Gastrocnemius medialis (tissue), 4 donors: ENCODE data around the gene BMP7.

Source experiments
- POLR2A ChIP-seq, 2 donors: fragments of 450-650 bp; IDR thresholded peaks; one replicate each; pipeline ENCODE4 v1.6.1; 2017; ENCODE audit warnings: antibody characterized with exemption in 2 of 2, mild to moderate bottlenecking in 2 of 2, moderate library complexity in 2 of 2
- TF ChIP-seq, protein P1 (sequence below), 5 experiments: fragments of 450-650 bp in 3 of 5; fragments of 200-600 bp in 2 of 5; sonication (generic) in 2 of 5; IDR thresholded peaks in 4 of 5; conservative IDR thresholded peaks in 1 of 5; 1 replicate in 4 of 5; 2 replicates in 1 of 5; pipeline ENCODE4 v1.5.1; 2016 to 2019; ENCODE audit warnings: antibody characterized with exemption in 5 of 5, mild to moderate bottlenecking in 3 of 5, moderate library complexity in 3 of 5

DNA sequence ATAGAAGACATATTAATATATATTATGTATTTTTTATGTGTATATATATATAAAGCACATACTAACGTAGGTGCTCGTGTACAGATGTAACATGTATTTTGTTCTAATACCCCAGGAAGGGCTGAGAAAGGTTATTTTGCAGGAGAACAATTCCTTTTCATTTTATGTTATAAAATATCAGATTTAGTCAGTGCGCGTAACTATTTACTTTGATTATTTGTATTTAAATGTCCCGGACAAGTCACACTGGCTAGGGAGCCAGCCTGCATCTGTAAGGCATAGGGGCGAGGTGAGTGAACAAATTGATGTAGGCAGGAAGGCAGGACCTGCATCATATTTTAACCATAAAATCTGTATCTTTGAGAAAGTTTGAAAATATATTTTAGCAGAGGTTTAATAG is 74.1 kb downstream of the BMP7 start:
- TF ChIP-seq, protein P1, sequence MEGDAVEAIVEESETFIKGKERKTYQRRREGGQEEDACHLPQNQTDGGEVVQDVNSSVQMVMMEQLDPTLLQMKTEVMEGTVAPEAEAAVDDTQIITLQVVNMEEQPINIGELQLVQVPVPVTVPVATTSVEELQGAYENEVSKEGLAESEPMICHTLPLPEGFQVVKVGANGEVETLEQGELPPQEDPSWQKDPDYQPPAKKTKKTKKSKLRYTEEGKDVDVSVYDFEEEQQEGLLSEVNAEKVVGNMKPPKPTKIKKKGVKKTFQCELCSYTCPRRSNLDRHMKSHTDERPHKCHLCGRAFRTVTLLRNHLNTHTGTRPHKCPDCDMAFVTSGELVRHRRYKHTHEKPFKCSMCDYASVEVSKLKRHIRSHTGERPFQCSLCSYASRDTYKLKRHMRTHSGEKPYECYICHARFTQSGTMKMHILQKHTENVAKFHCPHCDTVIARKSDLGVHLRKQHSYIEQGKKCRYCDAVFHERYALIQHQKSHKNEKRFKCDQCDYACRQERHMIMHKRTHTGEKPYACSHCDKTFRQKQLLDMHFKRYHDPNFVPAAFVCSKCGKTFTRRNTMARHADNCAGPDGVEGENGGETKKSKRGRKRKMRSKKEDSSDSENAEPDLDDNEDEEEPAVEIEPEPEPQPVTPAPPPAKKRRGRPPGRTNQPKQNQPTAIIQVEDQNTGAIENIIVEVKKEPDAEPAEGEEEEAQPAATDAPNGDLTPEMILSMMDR (IDR thresholded peaks at IDR 0.05 in 4 of 5, conservative IDR thresholded peaks at IDR 0.05 in 1 of 5): no peak
- TF ChIP-seq POLR2A (IDR thresholded peaks at IDR 0.05): no peak
